Kidney tubule cell (primary cell): ENCODE measurements around the gene LIPK.
"Not testable (repeated sequence)": the region's sequence is repeated elsewhere in the genome, so short reads cannot be mapped to it uniquely, and the experiment has no call there.

Source experiments
- DNase-seq: peaks from one replicate; pipeline ENCODE4 v3.0.0-alpha.2; 2018; ENCODE audit warnings: low spot score

The LIPK gene

DNA sequence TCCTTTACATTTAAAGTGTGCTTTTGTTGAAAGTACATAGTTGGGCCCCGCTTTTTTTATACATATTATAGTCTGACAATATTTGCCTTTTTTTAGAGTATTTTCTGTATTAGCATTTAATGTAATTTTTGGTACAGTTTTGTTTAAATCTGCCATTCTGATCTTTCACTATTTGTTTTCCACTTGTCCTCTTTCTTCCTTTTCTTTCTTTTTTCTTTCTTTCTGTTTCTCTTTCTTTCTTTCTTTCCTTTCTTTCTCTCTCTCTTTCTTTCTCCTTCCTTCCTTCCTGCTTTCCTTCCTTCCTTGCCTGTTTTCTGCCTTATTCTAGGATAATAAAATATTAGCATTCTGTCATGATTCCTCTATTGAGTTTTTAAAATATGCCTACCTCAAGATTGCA is 9.5 kb downstream of the LIPK start:
- DNase-seq = no peak

DNA sequence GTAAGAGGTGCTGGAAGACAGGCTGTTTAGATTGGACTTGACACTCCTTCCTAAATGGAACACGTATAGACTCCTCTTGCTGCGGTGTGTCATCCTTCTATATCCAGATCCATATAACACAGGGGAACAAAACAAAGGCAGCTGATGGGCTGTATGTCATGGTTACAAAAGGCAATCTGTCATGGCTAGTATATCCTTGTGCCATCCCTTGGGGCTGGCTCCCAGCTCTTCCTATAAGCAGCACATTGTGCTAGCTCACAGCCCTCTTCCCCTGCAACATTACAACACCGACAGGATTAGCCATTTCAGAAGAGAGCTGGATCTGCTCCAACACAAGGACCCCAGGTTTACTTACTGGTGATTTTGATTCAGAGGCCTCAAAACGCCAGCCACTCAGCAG is 15.3 kb downstream of the LIPK start:
- no peak for DNase-seq

GRCh38 chr10:88725798-88726197 is 19.7 kb downstream of the LIPK start:
- no peak for DNase-seq

DNA sequence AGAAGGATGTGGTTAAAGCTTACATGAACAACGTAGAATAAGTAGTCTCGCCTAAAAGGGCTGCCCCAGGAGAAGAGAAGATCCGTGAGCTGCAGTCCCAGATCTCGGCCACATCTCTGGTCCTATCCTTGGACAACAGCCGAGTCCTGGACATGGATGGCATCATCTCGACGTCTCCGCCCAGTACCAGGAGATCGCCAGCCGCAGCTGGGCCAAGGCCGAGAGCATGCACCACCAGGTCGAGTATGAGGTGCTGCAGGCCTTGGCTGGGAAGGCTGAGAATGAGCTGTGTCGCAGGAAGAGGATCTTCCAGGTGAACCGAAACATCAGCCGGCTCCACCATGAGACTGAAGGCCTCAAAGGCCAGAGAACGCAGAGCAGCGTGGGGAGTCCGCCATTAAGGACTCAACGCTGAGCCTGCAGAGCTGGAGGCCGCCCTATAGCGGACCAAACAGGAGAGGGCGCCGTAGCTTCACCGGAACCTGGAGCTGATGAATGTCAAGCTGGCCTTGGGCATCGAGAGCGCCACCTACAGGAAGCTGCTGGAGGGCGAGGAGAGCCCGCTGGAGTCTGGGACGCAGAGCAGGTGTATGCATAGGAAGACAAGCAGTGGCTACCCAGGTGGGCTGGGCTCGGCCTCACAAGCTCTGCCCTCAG is 22.2 kb downstream of the LIPK start:
- no peak for DNase-seq

GRCh38 chr10:88730864-88731263 is 24.8 kb downstream of the LIPK start:
- no peak for DNase-seq

DNA sequence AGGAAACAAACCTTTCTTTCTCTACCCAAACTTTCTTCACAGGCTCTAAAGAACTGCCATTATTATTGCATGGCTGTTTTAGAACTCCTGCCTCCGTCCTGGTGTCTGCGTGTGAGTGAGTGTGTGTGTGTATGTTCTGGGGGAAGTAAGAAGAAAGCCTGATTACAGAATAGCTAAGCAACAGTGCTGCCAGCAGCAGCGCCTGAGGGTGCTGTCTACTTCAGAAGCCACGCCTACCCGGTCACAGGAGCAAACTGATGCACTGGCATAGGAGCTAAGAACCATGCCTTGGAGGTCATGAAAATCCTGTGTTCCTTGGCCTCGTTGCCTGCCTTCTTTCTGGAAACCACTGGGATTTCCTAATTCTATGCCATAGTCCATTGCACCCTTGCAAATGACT is 25.2 kb downstream of the LIPK start:
- peak; percentile 27 for DNase-seq

DNA sequence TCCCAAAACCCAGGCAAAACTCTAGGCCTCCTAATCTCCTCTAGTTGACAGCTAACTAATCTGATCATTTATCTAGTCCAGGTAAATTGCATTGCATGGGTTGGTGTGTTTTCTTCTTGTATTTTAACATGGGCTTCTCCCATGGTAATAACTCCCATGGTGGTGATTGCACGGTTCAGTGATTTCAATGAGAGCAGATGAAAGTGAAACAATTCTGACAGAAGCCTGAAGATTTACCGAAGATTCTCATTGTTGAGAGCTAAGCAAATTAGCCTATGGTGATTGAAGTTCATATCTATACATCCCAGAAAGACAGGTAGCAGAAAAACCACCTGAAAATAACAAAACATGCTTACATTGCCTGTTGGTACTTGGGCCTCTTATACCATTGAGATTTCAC is 27.2 kb downstream of the LIPK start:
- DNase-seq = no peak

- peak; percentile 28 for DNase-seq
Observed at GRCh38 chr10:88735661-88736060, 29.6 kb downstream of the LIPK start.

GRCh38 chr10:88741921-88742320 is 35.9 kb downstream of the LIPK start:
- not testable (repeated sequence) for DNase-seq

DNA sequence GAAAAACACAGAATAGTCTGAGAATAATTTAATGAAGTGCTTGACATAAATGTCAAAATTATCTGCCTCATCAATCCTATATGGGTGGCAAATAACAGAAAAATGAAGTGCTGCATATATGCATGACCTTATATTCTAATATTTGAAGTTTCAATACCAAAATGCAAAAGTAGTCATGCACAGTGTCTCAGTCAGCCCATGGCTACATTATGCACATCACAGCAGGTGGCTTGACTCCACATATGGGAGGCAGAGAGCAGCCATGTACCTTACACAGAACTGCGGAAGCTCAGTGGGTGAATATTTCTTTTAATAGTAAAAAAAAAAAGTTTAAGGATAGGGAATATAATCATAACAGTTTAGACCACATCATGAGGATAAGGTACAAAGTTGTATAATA is 36.4 kb downstream of the LIPK start:
- DNase-seq = no peak

- DNase-seq = peak; percentile 34
Observed at GRCh38 chr10:88744002-88744401, 38.0 kb downstream of the LIPK start.

GRCh38 chr10:88745633-88746032 is 39.6 kb downstream of the LIPK start:
- DNase-seq = no peak

DNA sequence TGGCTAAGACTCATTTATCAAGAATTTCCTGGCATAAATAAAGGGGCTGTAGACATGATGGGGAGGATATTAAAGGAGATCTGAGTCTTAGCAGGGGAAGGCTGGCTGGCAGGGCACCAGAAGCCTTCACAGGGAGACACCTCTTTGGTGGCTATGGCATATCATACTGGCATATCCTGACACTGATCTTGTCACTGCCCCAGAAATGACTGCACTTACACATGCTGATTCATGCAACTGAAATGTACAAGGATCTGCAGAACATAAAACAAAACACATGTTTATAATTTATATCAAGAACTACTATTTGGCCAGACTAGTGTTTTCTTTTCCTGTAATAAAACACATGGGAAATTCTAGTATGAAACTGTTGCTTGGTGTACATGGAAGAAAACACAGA is 48.2 kb downstream of the LIPK start:
- peak; percentile 8 for DNase-seq

DNA sequence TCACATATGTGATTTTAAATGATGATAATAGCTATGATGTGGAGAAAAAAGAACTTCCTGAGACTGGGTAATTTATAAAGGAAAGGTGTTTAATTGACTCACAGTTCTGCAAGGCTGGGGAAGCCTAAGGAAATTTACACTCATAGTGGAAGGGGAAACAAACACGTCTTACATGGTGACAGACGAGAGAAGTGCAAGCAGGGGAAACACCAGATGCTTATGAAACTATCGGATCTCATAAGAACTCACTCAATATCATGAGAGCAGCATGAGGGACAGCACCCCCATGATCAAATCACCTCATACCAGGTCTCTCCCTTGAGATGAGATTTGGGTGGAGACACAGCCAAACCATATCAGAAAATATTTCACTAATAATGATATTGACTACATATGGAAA is 49.7 kb downstream of the LIPK start:
- no peak for DNase-seq

GRCh38 chr10:88756660-88757059 is 50.6 kb downstream of the LIPK start:
- no peak for DNase-seq

GRCh38 chr10:88759366-88760101 is 53.5 kb downstream of the LIPK start, which contains the start of gene LIPN:
Gene LIPN (plus strand): TSS chr10:88760020. CDS start chr10:88761406, 1,386 bp downstream.
- DNase-seq = no peak

GRCh38 chr10:88762906-88763305 is 56.9 kb downstream of the LIPK start:
- DNase-seq = no peak

- no peak for DNase-seq
Observed at GRCh38 chr10:88763441-88763840, 57.4 kb downstream of the LIPK start.

GRCh38 chr10:88764110-88764509 is 58.1 kb downstream of the LIPK start:
- DNase-seq = no peak

GRCh38 chr10:88765816-88766215 is 59.8 kb downstream of the LIPK start:
- no peak for DNase-seq

DNA sequence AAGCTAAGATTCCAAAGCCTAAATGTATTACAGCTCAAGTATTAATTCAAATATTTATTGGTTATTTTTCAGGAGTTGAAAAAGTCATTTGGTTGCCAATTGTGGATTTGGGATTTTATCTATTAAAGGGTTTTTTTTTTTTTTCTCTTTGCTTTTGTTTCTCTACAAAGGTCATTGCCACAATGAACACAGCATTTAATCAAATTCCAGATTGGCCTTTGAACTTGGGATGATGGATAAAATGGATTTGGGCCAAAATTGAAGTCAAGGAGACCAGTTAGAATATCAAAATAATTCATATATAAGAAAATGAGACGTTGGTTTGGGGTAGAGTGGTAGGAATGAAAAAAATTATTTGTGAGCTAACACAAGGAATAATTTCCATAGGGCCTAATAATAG is 63.3 kb downstream of the LIPK start:
- no peak for DNase-seq

GRCh38 chr10:88781206-88781605 is 75.2 kb downstream of the LIPK start:
- no peak for DNase-seq

- no peak for DNase-seq
Observed at GRCh38 chr10:88782222-88782621, 76.2 kb downstream of the LIPK start.

GRCh38 chr10:88783724-88784123 is 77.7 kb downstream of the LIPK start:
- DNase-seq = no peak
